AG09309 (cell line): ENCODE data around the gene HRK.
A peak's percentile ranks its signal among the peaks of the same experiment; 100 is the strongest.

ENCODE experiments used
- DNase-seq: peaks from one replicate; pipeline ENCODE4 v3.0.0-alpha.2; 2010; ENCODE audit warnings: low read depth
- H3K4me3 ChIP-seq: 2 replicates; pipeline ENCODE4 v1.5.1; 2011; ENCODE audit warnings: mild to moderate bottlenecking, low read depth, low read length, moderate library complexity; ENCODE audit not compliant: control insufficient read depth
- CTCF ChIP-seq: IDR thresholded peaks from 2 replicates; pipeline ENCODE4 v1.5.1; 2011; ENCODE audit warnings: mild to moderate bottlenecking, low read depth, low read length, inconsistent platforms; ENCODE audit not compliant: insufficient read depth, control insufficient read depth; ENCODE audit errors: missing control alignments

HRK gene

DNA sequence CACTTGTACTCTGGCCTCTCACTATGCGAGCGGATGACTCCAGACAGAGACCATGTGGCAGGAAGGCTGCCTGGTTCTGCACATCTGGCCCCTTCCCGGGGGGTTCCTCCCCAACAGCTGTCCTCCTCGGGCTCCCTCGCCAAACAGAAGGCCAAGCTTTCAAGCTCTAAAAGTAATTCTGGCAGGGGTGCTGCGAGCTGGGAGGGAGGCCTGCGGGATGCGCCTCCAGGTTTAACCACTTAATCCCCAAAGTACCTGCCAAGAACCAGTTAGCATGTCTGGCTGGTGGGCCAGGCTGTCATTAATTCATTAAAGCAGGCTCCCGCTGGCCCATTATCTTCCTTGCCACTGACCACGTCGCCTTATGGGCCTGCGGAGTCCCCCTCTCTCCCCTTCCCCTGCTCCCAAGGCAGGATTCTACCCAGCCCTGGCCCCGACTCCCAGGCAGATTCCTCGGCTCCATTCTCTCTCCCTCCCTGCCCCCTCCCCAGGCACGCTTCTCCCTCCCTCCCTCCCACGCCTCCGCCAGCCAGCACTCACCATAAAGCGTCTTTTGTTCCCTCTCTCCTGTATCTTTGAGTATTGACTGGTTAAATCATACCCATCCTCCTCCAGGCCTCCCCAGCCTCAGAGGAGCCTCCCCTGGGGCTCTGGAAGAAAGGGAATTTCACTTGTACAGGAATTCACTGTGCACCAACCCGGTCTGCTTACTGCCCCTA, 4.9 kb downstream of the HRK start:
- DNase-seq = no peak
- TF ChIP-seq CTCF = no peak
- H3K4me3 ChIP-seq = no peak overlapping the region

DNA sequence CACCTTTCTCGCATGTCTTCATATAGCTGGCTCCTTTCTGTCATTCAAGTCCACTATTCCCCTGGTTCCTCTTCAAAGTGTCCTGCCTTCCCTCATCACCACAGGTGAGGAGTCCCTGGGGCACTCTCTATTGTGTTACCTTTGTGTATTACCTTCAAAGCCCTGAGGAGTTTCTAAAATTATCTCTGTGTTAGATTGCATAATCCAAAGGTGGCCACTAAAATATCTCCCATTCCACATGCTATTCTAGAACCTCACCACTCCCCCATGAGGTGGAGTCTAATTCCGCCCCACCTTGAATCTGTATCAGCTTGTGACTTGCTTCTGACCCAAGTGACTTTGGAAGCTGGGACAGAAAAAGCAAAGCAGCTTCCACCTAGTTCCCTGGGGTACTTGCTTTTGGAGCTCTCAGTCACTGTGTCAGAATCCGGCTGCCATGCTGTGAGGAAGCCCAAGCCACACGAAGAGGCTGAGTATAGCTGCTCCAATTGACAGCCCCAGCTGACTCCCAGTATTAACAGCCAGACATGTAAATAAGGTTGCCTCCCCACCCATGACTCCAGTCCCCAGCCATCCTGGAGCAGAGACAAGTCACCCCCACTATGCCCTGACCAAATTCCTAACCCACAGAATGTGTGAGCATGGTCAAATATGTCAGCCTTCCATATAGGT, 6.8 kb downstream of the HRK start:
- no peak overlapping the region for H3K4me3 ChIP-seq
- TF ChIP-seq CTCF = no peak
- DNase-seq = no peak

GRCh38 chr12:116870306-116870705, 10.9 kb downstream of the HRK start:
- DNase-seq = no peak
- TF ChIP-seq CTCF = no peak
- H3K4me3 ChIP-seq = no peak overlapping the region

DNA sequence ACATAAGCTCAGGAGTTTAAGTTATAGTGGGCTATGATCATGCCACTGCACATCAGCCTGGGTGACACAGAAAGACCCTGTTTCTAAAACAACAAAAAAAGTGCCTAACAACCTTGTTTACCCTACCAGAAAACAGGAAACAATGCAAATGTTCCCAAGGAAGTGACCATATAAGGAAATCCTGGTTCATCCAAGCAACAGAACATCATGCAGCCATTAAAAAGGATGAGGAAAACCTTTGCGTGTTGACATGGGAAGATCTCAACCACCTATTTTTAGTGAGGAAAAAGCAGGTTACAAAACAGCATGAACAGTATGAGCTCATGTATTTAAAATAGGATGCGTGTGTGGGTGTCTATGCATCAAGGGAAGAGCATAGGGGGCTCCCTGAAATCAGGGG, 13.7 kb downstream of the HRK start:
- H3K4me3 ChIP-seq = no peak overlapping the region
- DNase-seq = no peak
- no peak for TF ChIP-seq CTCF

- DNase-seq = peak; percentile 55
- H3K4me3 ChIP-seq = no peak overlapping the region
- no peak for TF ChIP-seq CTCF
Measured at GRCh38 chr12:116864371-116865160, 16.7 kb downstream of the HRK start.

DNA sequence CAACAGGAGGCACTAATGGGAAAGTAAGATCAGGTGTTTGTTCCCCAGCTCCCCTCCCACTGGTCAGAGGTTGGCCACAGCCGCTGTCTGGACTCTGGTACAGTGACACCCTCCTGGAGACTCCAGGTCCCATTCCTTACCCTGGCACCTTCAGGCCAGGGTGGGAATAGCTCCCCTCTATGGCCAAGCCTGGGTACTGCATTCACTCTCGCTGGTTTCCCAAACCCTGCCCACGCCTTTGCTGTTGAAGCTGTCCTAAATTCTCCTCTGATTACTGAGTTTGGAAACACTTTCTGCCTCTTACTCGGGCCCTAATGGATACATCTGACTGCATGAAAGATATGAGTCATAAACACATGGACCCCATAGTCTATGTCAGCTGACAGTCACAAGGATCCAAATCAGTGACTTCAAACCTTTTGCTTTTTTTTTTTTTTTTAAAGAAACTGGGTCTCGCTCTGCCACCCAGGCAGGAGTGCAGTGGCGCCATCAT, 17.9 kb downstream of the HRK start:
- H3K4me3 ChIP-seq = no peak overlapping the region
- TF ChIP-seq CTCF = peak; percentile 67
- no peak for DNase-seq
